ENCODE data around the gene SLC66A2. TPM values are rescaled to one million over a fixed set of nuclear protein-coding genes. Genes with fewer than 3 reads are reported as not detected.

SLC66A2 gene
- total RNA-seq, 1 experiment from 2014 or later: 13.0 TPM

GRCh38 chr18:79962311-79962710, 10.9 kb upstream of the SLC66A2 start:
- Histone ChIP-seq H2AFZ (ENCODE audit: low read length) (no peak overlapping the region), H3K23ac (ENCODE audit: insufficient read length, low read depth, low read length) (no peak overlapping the region), H4K91ac (ENCODE audit: insufficient read length, low read depth, low read length) (no peak overlapping the region), H3K18ac (ENCODE audit: insufficient read length, low read depth, low read length) (no peak overlapping the region), H3T11ph (ENCODE audit: low read length) (no peak overlapping the region), H3K9ac (ENCODE audit: extremely low read depth, insufficient read length, low read length) (no peak overlapping the region), H2BK20ac (ENCODE audit: low read depth, low read length, poor library complexity, severe bottlenecking) (no peak overlapping the region), H2BK12ac (ENCODE audit: insufficient read length, low read depth, low read length) (no peak overlapping the region), H3K56ac (ENCODE audit: insufficient read length, low read depth, low read length) (no peak overlapping the region), H3K4me1 (ENCODE audit: insufficient read depth, low read length) (peaks cover 4% of the 10 kb centered on the region; the same call in 1 of the 2 replicates), H3K27me3 (ENCODE audit: insufficient read depth, low read length) (peaks cover 32% of the 10 kb centered on the region; the same call in 1 of the 2 replicates), H3K9me3 (ENCODE audit: control insufficient read depth, low read depth, low read length) (no peaks in the 10 kb centered on the region), H4K20me1 (ENCODE audit: control insufficient read depth, insufficient read depth, insufficient read length) (peaks cover 3% of the 10 kb centered on the region), H3K14ac (ENCODE audit: insufficient read depth, low read length) (no peak overlapping the region), H2AK5ac (ENCODE audit: insufficient read length, low read length) (no peak overlapping the region), H2BK15ac (ENCODE audit: low read depth, low read length) (no peak overlapping the region), H2BK5ac (ENCODE audit: insufficient read length, low read length) (no peak overlapping the region), H4K8ac (replicated peaks; ENCODE audit: insufficient read length, low read depth, low read length) (no peak overlapping the region), H3K79me2 (ENCODE audit: insufficient read depth, low read length) (no peaks in the 10 kb centered on the region), H2BK120ac (ENCODE audit: low read depth, low read length, poor library complexity, severe bottlenecking) (no peak overlapping the region), H3K23me2 (ENCODE audit: insufficient read length, low read depth, low read length, poor library complexity, severe bottlenecking) (no peaks in the 10 kb centered on the region), H3K27ac (ENCODE audit: insufficient read length, low read depth, low read length) (no peak overlapping the region), H4K5ac (ENCODE audit: insufficient read length, low read depth, low read length) (no peak overlapping the region), H3K4me2 (ENCODE audit: insufficient read depth, insufficient read length, low read length) (no peak overlapping the region), H3K79me1 (ENCODE audit: insufficient read depth, low read depth, low read length, poor library complexity, severe bottlenecking) (no peaks in the 10 kb centered on the region), H3K4ac (ENCODE audit: low read depth, low read length) (no peak overlapping the region)
- peaks cover 87% of the 10 kb centered on the region for H3K27me3 Mint-ChIP-seq (ENCODE audit: low read depth)
- no peaks in the 10 kb centered on the region for H3K36me3 Mint-ChIP-seq (ENCODE audit: insufficient read depth in 1 of 3, low read depth in 3 of 3)
- DNase-seq: no peak
- peaks cover 39% of the 10 kb centered on the region in 2 experiments for H3K4me1 Mint-ChIP-seq
- no peaks in the 10 kb centered on the region; a peak in 1 of 5 replicates for H3K9me3 Mint-ChIP-seq
- H3K4me3 Mint-ChIP-seq: no peak overlapping the region
- no CpG with 5 or more reads among the region's 10 CpGs for WGBS (ENCODE audit: extremely low coverage, insufficient read length, low lambda C conversion rate)
- TF ChIP-seq, protein P1, sequence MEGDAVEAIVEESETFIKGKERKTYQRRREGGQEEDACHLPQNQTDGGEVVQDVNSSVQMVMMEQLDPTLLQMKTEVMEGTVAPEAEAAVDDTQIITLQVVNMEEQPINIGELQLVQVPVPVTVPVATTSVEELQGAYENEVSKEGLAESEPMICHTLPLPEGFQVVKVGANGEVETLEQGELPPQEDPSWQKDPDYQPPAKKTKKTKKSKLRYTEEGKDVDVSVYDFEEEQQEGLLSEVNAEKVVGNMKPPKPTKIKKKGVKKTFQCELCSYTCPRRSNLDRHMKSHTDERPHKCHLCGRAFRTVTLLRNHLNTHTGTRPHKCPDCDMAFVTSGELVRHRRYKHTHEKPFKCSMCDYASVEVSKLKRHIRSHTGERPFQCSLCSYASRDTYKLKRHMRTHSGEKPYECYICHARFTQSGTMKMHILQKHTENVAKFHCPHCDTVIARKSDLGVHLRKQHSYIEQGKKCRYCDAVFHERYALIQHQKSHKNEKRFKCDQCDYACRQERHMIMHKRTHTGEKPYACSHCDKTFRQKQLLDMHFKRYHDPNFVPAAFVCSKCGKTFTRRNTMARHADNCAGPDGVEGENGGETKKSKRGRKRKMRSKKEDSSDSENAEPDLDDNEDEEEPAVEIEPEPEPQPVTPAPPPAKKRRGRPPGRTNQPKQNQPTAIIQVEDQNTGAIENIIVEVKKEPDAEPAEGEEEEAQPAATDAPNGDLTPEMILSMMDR (conservative IDR thresholded peaks at IDR 0.05): no peak
- no peak overlapping the region for H3K27ac Mint-ChIP-seq
